GM19438 (cell line): ENCODE measurements around the gene APOL6.
"Not testable (repeated sequence)": the region's sequence is repeated elsewhere in the genome, so short reads cannot be mapped to it uniquely, and the experiment has no call there.

ENCODE experiments used
- ATAC-seq: cut with Tn5 transposase; IDR thresholded peaks from one replicate; pipeline ENCODE4 v1.9.1; 2021; ENCODE audit warnings: low read depth; ENCODE audit not compliant: unreplicated experiment

APOL6 gene

DNA sequence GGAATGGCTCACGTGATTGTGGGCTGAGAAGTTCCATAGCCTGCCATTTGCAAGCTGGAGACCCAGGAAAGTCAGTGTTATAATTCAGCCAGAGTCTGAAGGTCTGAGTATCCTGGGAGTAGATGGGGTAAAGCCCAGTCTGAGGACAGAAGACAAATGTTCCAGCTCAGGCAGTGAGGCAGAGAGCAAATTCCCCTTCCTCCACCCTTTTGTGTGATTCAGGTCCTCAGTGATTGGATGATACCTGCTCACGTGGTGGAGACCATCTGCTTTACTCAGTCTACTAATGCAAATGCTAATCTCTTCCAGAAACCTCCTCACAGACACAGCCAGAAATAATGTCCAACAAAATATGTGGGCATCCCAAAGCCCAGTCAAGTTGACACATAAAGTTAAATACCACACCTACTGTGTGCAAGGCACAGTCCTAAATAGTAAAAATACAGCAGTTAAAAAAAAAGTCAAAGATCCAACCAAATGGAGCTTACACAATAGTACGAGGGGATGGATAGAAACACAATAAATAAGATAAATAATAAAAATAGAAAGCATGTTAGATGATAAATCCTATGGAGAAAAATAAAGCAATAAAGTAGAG lies 13.2 kb upstream of the APOL6 start:
- no peak for ATAC-seq

- ATAC-seq: no peak
These were observed 11.0 kb upstream of the APOL6 start for GRCh38 chr22:35637254-35637653.

GRCh38 chr22:35638001-35638400 lies 10.2 kb upstream of the APOL6 start:
- no peak for ATAC-seq

GRCh38 chr22:35638410-35638809 lies 9.8 kb upstream of the APOL6 start:
- ATAC-seq: no peak

GRCh38 chr22:35641494-35642120 lies 6.6 kb upstream of the APOL6 start:
- no peak for ATAC-seq

- no peak for ATAC-seq
These were observed 5.9 kb upstream of the APOL6 start for GRCh38 chr22:35642305-35642741.

DNA sequence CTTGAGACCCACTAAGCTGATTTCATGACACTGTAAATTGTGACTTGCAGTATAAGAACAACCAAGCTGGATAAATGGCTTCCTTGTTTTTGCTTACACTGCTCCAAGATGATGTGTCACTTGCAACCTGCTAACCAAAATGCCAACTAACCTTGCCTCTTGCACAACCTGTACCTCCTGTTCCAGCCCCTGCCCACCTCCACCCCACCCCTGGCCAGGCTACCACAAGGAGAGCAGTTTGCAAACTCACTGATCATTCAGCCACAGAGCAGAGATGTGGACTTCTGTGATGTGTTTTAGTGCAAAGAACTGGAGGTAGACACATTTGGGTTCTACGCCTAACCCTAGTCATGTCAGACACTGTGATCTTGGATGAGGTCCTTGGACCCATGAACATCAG lies 4.3 kb upstream of the APOL6 start:
- no peak for ATAC-seq

DNA sequence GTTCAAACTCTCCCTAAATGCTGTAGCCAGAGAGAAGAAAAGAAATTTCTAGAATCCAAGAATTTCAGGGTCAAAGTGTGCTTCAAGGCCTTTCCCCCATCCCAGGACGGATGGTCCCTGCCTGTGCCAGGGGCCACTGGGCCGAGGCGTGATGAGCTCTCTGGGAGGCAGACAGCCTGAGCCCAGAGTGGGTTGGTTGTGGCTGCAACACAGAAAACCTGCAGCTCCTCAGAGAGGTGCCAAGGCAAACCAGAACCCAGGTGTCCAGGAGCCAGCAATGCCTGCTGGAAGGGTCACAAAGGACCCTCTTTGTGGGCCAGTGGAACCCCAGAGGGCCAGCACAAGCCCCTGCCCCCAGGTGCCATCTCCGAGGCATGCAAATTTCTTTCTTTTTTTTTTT lies 2.6 kb upstream of the APOL6 start:
- ATAC-seq: no peak

DNA sequence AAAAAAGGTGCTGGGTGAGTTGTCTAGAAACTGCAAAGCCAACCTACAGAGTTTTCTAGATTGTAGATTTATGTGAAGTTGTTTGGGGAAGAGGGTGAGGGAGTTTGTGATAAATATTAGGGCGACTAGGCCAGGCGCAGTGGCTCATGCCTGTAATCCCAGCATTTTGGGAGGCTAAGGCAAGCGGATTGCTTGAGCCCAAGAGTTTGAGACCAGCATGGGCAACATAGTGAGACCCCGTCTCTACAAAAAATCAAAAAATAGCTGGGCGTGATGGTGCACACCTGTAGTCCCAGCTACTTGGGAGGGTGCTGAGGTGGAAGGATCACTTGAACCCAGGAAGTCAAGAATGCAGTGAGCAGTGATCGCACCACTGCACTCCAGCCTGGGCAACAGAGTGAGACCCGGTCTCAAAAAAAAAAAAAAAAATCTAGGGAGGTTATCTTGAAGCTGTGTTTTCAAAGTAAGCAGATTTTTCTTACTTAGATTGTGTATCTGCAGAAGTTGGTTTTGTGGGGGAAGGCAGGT lies 844 bp downstream of the APOL6 start:
- no peak for ATAC-seq

- ATAC-seq: no peak
These were observed 1.5 kb downstream of the APOL6 start for GRCh38 chr22:35649636-35650250.

DNA sequence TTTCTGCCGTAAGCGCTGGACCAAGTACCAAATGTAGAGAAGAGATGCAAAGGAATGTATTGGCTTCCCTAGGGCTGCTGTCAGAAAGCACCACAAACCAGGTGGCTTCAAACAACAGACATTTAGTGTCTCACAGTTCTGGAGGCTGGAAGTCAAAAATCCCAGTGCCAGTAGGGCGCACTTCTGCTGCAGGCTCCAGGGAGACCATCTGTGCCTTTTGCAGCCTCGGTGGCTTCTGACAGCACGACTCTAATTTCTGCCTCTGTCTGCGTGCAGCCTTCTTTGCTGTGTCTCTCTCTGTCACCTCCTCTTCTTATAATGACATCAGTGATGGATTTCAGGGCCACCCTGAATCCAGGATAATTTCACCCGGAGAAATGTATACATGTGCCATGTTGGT lies 2.8 kb downstream of the APOL6 start:
- ATAC-seq: no peak

DNA sequence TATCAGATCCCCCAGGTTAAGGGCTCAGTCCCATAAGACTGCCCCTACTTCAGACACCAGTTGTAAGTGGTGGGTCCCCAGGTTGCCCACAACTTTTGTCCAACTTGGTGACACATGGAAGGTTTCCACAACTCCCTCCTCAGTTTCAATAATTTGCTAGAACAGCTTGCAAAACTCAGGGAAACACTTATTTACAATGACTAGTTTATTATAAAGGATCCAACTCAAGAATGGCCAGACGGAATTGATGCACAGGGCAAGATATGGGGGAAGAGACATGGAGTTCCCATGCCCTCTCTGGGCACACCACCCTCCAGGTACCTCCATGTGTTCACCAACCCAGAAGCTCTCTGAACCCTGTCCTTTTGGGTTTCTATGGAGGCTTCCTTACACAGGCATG lies 5.6 kb downstream of the APOL6 start:
- ATAC-seq: no peak

DNA sequence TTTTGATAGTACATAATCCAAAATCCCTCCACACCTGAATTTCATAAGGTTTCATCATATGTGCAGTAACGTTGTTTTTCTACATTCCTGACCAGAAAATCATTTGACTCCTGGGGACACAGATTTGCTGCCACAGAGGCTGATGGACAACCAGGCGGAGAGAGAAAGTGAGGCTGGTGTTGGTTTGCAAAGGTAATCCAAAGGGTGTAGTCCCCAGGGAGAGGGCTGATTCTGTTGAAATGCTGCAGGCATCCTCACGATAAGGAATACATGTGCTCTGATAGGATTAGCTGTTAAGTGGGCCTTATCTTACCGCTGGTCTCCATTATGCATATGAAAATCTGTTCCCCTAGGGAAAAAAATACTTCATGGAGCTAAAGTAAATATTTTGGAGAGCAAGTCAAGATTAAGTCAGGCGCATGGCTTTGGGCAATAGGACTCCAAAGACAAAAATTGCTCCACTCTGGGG lies 8.1 kb downstream of the APOL6 start:
- ATAC-seq: no peak

DNA sequence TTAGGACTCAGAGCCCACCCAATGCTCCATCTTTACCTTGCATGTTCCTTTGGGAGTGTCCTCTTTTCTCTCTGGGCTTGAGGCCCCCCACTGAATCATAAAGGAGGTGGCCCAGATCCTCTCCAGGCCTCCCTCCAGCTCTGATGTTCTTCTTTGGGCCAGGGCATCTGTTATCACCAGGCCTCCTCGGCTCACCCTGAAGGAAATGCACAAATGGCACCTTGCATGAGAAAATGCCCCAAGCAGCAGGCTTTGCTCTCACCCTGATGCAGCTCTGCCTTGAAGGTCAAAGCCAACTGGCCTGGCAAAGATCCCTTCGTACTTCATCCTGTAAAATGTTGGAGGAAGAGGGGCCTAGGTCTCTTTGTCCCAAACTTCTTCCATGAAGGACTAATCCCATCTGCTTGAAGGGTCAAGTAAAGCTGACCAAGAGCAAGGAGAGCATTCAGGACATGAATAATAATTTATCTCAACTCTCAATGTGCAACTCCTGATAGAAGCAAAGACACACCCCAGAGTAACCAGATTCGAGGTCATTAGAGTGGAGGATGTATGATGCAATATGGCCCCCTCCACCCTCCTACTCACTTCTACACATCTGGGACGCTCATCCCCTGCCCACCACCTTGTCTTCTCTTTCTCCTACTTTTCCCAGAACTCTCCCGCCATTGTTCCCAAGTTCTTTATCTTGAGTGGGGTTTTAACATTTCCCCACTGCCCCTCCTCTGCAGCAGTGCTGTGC lies 9.5 kb downstream of the APOL6 start:
- ATAC-seq: no peak

- ATAC-seq: no peak
These were observed 12.3 kb downstream of the APOL6 start for GRCh38 chr22:35660291-35661127.

GRCh38 chr22:35661464-35661863 lies 13.2 kb downstream of the APOL6 start:
- no peak for ATAC-seq

DNA sequence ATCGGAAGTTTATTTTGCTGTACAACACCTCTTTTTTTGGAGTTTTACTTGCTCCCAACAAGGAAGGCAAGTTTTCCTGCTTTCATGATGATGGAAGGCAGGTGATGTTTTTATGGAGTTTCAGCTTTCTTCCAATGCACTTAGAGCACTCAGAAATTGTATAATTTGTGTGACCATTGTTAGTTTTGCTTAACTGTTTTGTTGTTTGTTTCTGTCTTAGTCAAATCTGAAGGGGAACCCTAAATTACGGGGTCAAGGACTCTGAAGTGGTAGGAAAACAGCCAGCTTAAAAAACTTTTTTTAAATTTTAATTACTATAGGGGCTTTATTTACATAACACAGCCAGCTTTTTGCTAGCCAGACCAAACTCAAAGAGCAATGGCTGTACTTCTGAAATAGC lies 14.7 kb downstream of the APOL6 start:
- no peak for ATAC-seq

DNA sequence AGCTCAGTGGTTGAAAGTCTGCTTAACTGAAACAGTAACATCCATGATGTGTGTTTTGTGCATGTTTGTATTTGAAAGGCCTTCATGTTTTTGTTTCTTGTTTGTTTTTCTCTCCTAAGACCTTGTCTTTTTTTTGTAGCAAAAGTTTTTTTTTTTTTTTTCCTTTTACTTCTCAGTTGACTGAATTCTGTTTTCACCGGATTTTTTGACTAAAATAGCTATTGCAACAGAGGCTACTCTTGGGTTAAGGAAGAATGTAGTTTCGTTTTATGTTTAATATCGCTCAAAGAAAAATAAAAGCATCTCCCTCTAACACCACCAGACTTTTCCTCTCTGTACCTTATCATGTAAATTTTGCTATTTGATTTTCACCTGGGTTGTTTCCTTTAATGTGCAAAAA lies 15.1 kb downstream of the APOL6 start:
- no peak for ATAC-seq

DNA sequence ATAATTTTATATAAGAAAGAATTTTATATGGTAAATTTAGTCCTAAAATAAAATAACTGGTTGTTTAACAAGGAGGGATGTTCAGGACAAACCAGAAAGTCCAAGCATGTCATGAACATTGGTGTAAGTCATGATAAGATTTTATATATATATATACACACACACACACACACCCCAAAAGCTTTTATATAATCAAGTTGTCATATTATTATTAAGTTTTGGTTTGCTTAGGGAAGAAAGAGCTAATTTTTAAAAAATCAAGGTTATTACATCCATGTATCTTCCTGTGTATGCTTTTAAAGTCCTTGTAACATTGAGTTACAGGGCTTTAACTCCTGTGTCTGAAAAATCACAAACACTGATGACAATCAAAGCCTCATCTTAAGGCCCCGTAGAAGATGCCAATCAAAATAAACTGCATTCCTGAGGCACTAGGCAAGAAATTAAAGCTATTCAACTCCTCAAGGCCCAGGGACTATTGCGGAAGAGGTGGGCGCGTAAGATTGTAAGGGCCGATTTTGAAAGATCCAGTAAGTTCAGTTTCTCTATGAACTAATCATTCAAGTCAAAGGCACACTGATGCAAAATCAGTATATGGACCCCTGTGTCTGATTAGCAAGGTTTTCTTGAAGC lies 16.8 kb downstream of the APOL6 start:
- ATAC-seq: no peak

- ATAC-seq: not testable (repeated sequence)
These were observed 18.5 kb downstream of the APOL6 start for GRCh38 chr22:35666699-35667098.
